Nephron progenitor cell (in vitro differentiated cells): ENCODE measurements around the gene ZSWIM9.

ENCODE experiments used
- DNase-seq: peaks from one replicate; pipeline ENCODE4 v3.0.0; 2021
- H3K27ac Mint-ChIP-seq: 2 replicates; pipeline ENCODE4 v1.8.0; 2021; ENCODE audit warnings: mild to moderate bottlenecking, moderate library complexity, mixed read lengths
- H3K27me3 Mint-ChIP-seq: 2 replicates; pipeline ENCODE4 v1.8.0; 2021; ENCODE audit warnings: mild to moderate bottlenecking, low read depth, mixed read lengths; ENCODE audit not compliant: poor library complexity
- H3K36me3 Mint-ChIP-seq: 2 replicates; pipeline ENCODE4 v1.8.0; 2021; ENCODE audit warnings: low read depth, mixed read lengths
- H3K4me1 Mint-ChIP-seq: 2 replicates; pipeline ENCODE4 v1.8.0; 2021; ENCODE audit warnings: mixed read lengths
- H3K4me3 Mint-ChIP-seq: 2 replicates; pipeline ENCODE4 v1.8.0; 2021; ENCODE audit warnings: mild to moderate bottlenecking, moderate library complexity, mixed read lengths
- H3K9me3 Mint-ChIP-seq: 2 replicates; pipeline ENCODE4 v1.8.0; 2021; ENCODE audit warnings: mild to moderate bottlenecking, moderate library complexity, mixed read lengths
- TF ChIP-seq, protein P1 (sequence below): fragments of 200-600 bp; sonication (generic); IDR thresholded peaks from 2 replicates; pipeline ENCODE4 v1.5.0; 2021; ENCODE audit warnings: antibody characterized with exemption

Gene ZSWIM9

DNA sequence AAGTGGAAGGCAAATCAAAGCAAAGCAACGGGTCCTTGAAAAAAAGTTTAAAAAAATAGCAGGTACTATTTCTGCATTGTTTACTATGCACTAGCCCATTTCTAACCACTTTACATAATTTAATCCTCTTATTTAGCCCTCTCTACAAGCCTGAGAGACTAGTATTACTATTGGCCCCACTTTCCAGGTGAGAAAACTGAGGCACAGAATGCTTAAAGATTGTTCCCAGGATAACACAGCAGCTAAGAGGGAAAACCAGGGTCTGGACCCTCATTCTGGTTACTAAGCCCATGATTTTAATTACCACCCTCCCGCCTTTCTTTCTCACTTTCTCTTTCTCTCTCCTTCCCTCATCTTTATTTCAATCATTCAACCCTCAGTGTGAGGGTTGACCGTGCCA, 5.7 kb downstream of the ZSWIM9 start:
- H3K9me3 Mint-ChIP-seq, result peaks cover 14% of the 10 kb centered on the region
- TF ChIP-seq, protein P1, sequence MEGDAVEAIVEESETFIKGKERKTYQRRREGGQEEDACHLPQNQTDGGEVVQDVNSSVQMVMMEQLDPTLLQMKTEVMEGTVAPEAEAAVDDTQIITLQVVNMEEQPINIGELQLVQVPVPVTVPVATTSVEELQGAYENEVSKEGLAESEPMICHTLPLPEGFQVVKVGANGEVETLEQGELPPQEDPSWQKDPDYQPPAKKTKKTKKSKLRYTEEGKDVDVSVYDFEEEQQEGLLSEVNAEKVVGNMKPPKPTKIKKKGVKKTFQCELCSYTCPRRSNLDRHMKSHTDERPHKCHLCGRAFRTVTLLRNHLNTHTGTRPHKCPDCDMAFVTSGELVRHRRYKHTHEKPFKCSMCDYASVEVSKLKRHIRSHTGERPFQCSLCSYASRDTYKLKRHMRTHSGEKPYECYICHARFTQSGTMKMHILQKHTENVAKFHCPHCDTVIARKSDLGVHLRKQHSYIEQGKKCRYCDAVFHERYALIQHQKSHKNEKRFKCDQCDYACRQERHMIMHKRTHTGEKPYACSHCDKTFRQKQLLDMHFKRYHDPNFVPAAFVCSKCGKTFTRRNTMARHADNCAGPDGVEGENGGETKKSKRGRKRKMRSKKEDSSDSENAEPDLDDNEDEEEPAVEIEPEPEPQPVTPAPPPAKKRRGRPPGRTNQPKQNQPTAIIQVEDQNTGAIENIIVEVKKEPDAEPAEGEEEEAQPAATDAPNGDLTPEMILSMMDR, result no peak
- H3K27me3 Mint-ChIP-seq, result peaks cover 3% of the 10 kb centered on the region
- peak overlapping the region; percentile 15 for H3K27ac Mint-ChIP-seq
- H3K4me1 Mint-ChIP-seq, result peaks cover 11% of the 10 kb centered on the region
- no peak for DNase-seq
- no peak overlapping the region for H3K4me3 Mint-ChIP-seq
- H3K36me3 Mint-ChIP-seq, result peaks cover 75% of the 10 kb centered on the region

DNA sequence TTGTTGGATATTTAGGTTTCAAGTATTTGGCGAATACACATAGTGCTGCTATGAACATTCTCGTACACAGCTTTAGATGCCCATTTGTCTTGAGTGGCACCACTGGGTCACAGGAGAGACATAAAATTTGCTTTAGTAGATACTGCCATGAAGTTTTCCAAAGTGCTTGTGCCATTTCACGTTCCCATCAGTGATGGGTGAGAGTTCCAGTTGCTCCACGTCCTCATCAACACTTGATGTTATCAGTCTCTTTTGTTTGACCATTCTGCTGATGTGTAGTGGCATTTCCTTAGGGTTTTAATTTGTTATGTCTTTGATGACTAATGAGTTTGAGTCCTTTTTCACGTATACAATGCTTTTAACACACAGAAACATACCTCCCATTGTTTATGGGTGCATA, 11.0 kb downstream of the ZSWIM9 start:
- Mint-ChIP-seq H3K36me3 (peaks cover 73% of the 10 kb centered on the region), H3K4me3 (no peak overlapping the region), H3K27me3 (peaks cover under 1% of the 10 kb centered on the region), H3K9me3 (peaks cover 34% of the 10 kb centered on the region), H3K27ac (no peak overlapping the region), H3K4me1 (no peaks in the 10 kb centered on the region)
- DNase-seq, result no peak
- TF ChIP-seq, protein P1, result no peak

DNA sequence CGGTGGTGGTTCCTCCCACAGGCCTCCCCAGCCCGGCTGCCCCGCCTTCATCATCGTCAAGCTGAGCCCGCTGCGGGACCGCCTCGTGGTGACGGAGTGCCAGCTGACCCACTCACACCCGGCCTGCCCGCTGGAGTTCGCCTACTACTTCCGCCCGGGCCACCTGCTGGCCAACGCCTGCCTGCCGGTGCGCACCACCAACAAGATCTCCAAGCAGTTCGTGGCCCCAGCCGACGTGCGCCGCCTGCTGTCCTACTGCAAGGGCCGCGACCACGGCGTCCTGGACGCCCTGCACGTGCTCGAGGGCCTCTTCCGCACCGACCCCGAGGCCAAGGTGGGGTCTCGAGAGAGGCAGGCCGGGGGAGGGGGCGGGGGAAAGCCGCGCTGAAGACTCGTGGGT, 12.0 kb downstream of the ZSWIM9 start:
- no peaks in the 10 kb centered on the region for H3K4me1 Mint-ChIP-seq
- no peak for DNase-seq
- peaks cover 34% of the 10 kb centered on the region for H3K9me3 Mint-ChIP-seq
- H3K36me3 Mint-ChIP-seq, result peaks cover 65% of the 10 kb centered on the region
- no peaks in the 10 kb centered on the region for H3K27me3 Mint-ChIP-seq
- no peak overlapping the region for H3K4me3 Mint-ChIP-seq
- TF ChIP-seq, protein P1, result no peak
- H3K27ac Mint-ChIP-seq, result no peak overlapping the region

DNA sequence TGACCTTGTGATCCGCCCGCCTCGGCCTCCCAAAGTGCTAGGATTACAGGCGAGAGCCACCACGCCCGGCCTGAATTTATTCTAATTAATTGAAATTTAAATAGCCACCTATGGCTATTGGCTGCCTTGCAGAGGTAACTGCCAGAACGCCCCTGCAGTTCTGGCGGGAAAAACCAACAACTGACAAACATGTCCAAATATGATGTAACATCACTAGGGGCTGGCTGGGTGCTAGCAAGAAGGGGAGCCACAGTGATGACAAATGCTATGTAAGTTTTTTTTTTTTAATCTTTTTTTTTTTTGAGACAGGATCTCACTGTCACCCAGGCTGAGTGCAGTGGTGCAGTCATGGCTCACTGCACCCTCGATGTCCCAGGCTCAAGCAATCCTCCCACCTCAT, 12.9 kb downstream of the ZSWIM9 start:
- peaks cover 72% of the 10 kb centered on the region for H3K36me3 Mint-ChIP-seq
- DNase-seq, result no peak

DNA sequence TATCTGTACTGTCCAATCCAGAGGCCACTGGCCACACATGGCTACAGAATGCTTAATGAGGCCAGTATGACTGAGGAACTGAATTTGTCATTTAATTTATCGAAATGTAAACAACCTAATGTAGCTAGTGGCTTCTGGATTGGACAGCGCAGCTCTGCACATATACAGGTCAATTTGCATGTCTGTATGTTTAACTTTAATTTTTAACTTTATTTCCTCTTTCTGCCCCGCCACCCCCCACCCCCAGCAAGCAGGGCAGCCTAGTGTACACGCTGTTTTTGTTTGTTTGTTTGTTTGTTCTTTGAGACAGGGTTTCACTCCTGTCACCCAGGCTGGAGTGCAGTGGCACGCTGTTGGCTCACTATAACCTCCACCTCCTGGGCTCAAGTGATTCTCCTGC, 15.5 kb downstream of the ZSWIM9 start:
- DNase-seq, result no peak
- Mint-ChIP-seq H3K4me3 (no peak overlapping the region), H3K27ac (no peak overlapping the region), H3K4me1 (no peaks in the 10 kb centered on the region), H3K27me3 (no peaks in the 10 kb centered on the region), H3K36me3 (peaks cover 75% of the 10 kb centered on the region), H3K9me3 (peaks cover 50% of the 10 kb centered on the region)
- TF ChIP-seq, protein P1, result no peak

More for the DNA sequence above, 12.9 kb downstream of the ZSWIM9 start:
- H3K27me3 Mint-ChIP-seq, result no peaks in the 10 kb centered on the region
- TF ChIP-seq, protein P1, result no peak
- no peaks in the 10 kb centered on the region for H3K4me1 Mint-ChIP-seq
- no peak overlapping the region for H3K4me3 Mint-ChIP-seq
- H3K9me3 Mint-ChIP-seq, result peaks cover 41% of the 10 kb centered on the region
- H3K27ac Mint-ChIP-seq, result no peak overlapping the region

DNA sequence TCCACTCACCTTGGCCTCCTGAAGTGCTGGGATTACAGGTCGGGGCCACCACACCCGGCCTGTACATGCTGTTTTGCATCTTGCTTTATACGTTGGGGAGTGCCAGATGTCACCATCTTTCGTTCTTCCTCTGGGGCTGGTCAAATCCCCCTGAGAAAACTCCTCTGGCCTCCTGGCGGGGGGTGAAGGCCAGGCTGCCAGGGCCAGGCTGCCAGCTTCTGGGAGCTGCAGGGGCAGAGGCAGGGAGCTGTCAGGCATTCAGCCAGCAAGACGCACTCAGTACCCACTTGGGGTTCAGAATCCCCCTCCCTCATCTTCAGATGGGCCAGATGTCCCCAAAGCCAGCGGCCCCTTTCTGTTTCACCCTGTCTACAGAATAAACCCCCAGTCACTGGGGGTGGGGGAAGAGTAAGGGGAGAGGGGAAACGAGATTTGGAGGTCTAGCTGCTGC, 16.1 kb downstream of the ZSWIM9 start:
- Mint-ChIP-seq H3K4me1 (no peaks in the 10 kb centered on the region), H3K4me3 (no peak overlapping the region), H3K9me3 (peaks cover 45% of the 10 kb centered on the region), H3K27me3 (no peaks in the 10 kb centered on the region), H3K27ac (no peak overlapping the region), H3K36me3 (peaks cover 75% of the 10 kb centered on the region)
- no peak for DNase-seq
- TF ChIP-seq, protein P1, result no peak
